Measurements from ENCODE around the gene CMTM4. TPM values are rescaled to one million over a fixed set of nuclear protein-coding genes. Genes with fewer than 3 reads are reported as not detected.
"Not testable (repeated sequence)": the region's sequence is repeated elsewhere in the genome, so short reads cannot be mapped to it uniquely, and the experiment has no call there.

CMTM4 gene
- total RNA-seq, 1 donor from 2014 or later: 35.1 TPM

DNA sequence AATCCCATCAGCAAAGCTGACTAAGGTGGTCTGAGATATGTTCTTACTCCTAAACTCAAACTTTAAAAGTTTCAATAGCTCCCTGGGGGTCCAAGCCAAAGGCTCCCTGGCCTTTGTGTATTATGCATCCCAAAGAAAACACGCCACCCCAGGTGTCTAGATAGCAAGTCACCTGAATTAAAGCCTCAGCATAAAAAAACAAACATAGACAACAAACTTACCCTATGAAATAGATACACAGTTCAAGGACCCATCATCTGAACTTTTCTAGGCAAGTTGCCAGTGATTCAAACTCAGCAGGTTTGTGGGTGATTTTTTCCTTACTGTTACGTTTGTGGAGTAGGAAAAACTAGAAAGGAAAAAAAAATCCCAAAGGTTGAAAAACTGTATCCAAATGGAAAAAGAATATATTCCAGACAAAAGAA, 79.5 kb downstream of the CMTM4 start:
- no peak overlapping the region for H3K4me3 ChIP-seq (ENCODE audit: low read depth, low read length)
- no peak for DNase-seq (ENCODE audit: low read depth)
- TF ChIP-seq, protein P1, sequence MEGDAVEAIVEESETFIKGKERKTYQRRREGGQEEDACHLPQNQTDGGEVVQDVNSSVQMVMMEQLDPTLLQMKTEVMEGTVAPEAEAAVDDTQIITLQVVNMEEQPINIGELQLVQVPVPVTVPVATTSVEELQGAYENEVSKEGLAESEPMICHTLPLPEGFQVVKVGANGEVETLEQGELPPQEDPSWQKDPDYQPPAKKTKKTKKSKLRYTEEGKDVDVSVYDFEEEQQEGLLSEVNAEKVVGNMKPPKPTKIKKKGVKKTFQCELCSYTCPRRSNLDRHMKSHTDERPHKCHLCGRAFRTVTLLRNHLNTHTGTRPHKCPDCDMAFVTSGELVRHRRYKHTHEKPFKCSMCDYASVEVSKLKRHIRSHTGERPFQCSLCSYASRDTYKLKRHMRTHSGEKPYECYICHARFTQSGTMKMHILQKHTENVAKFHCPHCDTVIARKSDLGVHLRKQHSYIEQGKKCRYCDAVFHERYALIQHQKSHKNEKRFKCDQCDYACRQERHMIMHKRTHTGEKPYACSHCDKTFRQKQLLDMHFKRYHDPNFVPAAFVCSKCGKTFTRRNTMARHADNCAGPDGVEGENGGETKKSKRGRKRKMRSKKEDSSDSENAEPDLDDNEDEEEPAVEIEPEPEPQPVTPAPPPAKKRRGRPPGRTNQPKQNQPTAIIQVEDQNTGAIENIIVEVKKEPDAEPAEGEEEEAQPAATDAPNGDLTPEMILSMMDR (conservative IDR thresholded peaks at IDR 0.05; ENCODE audit: low read depth, low read length): no peak

DNA sequence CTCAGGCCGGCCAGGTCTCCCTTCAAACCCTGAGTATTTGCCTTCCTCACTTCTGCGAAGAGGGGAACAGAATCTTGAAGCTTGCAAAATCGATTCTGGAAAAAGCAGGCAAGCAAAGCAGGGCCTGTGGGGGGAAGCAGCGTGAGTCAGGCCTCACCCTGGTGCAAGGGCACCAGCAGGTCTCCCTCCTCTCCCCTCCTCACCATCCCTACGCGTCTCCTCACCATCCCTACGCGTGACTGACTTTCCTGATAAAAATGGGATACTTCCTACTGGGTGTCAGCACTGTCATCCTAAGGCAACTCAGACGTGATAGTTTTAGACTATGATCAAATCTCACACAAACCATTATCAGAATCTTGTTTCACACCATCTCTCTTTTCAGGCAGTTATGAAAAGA, 80.0 kb downstream of the CMTM4 start:
- no peak overlapping the region for H3K4me3 ChIP-seq (ENCODE audit: low read depth, low read length)
- TF ChIP-seq, protein P1 (conservative IDR thresholded peaks at IDR 0.05; ENCODE audit: low read depth, low read length): no peak
- DNase-seq (ENCODE audit: low read depth): no peak

DNA sequence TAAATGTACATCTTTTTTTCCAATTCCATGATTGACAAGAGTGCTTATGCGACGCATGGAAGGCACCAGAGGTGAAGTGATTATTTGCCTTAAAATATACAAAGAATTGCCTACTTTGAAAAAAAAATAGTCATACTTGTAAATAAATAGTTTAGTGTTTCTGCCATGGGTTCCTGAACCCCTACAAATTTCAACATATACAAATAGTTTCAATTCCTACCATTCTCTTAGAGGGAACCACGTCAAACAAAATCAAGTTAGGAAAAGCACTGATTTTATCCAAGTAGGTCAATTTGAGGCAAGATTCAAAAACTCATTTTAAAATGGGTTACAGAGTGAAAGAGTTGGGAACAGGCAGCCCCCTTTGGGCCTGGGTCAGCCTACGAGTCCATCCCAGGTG, 80.4 kb downstream of the CMTM4 start:
- TF ChIP-seq, protein P1 (conservative IDR thresholded peaks at IDR 0.05; ENCODE audit: low read depth, low read length): no peak
- no peak for DNase-seq (ENCODE audit: low read depth)
- no peak overlapping the region for H3K4me3 ChIP-seq (ENCODE audit: low read depth, low read length)

DNA sequence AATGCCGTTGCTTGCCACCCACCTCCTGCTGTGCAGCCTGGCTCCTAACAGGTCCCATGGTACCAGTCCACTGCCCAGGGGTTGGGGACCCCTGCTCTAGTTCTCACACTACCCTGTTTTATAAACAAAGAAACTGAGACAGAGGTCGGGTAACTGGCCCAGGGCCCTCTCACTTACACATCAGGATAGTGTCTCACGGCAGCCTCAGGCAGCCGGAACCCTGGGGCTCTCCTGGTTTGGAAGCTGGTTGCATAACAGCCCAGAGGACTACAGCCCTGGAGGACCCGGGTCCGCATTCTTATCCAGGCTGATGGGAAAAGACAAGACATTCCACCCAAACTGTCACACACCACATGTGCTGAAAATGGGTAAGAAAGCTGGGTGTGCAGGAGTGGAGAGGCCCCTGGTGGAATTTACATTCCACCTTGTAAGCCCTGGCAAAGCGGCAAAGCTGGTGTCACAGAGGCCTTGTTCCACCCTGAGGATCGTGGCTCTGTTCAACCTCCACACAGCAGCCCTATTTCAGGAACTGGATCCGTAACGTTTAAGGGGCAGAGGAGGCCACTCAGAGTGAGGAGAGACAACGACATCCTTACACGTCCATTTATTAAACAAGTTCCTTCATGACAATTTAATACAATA, 82.3 kb downstream of the CMTM4 start:
- H3K4me3 ChIP-seq (ENCODE audit: low read depth, low read length): no peak overlapping the region
- TF ChIP-seq, protein P1 (conservative IDR thresholded peaks at IDR 0.05; ENCODE audit: low read depth, low read length): no peak
- DNase-seq (ENCODE audit: low read depth): no peak

DNA sequence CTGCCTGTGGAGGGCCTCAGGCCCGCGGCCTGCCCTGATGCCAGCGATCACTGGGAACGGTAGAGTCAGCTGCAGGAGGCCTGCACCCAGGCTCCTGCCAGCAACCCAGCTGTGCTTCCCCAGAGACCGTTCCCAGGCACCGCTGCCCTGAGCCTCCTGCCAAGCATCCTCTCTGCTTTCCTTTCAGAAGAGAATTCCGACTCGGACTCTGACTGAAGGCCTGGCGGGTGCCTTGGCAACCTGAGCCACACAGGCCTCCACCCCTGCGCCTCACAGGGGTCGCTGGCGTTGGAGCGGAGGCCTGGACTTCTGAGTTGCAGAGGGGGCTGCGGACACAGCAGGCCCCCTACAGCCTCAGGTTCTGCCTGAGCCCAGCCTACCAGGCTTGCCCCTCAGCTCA, 84.1 kb downstream of the CMTM4 start:
- DNase-seq (ENCODE audit: low read depth): no peak
- TF ChIP-seq, protein P1 (conservative IDR thresholded peaks at IDR 0.05; ENCODE audit: low read depth, low read length): no peak
- no peak overlapping the region for H3K4me3 ChIP-seq (ENCODE audit: low read depth, low read length)

DNA sequence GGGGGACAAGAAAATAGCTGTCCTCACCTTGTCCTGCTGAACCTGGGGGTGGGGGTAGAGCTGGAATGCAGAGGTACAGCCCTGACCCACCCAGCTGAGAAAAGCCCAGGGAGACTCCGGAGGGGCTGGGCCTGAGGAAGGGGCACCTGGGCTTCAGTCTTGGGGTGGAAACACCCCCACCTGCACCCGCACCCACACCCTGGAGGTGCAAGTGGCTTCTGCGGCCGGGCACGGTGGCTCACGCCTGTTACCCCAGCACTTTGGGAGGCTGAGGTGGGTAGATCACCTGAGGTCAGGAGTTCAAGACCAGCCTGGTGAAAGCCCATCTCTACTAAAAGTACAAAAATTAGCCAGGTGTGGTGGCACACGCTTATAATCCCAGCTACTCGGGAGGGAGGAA, 84.6 kb downstream of the CMTM4 start:
- H3K4me3 ChIP-seq (ENCODE audit: low read depth, low read length); DNase-seq (ENCODE audit: low read depth): not testable (repeated sequence)

DNA sequence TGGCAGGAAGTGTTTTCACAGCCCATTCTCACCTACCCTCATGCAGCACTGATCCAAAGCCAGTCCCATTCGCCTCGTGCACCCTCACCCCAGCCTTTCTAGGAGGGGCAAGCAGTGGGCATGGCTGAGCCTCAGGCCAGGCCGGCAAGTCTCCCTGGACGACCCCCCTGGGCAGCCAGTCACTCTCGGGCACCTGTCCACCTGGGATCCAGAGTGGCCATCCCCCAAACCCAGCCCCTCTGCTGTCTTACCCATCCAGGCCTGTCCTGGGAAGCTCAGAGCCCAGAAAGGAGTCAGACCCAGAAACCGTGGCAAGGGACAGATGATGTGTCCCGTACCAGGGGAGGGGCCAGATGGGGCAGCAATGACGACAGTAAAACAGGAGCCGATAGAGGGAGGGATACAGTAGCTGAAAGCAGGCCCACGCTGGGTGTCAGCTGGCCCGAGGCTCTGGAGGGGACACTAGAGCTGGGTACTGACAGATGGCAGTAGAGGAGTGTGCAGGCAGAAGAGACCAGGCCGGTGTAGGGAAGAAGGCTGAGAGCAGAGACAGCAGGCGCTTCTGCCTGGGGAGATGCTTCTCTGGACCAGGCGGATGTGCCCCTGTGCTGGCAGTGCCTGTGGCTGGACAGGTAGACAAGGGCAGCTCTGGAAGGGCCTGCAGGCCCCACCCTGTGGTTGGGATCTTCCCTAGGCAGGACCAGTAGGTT, 86.3 kb downstream of the CMTM4 start:
- H3K4me3 ChIP-seq (ENCODE audit: low read depth, low read length): no peak overlapping the region
- no peak for DNase-seq (ENCODE audit: low read depth)
- TF ChIP-seq, protein P1 (conservative IDR thresholded peaks at IDR 0.05; ENCODE audit: low read depth, low read length): no peak
